Measurements from ENCODE around the gene ARHGEF7.

ARHGEF7 gene

GRCh38 chr13:111111376-111111937, 3.7 kb upstream of the ARHGEF7 start:
- DNase-seq = no peak

- DNase-seq = no peak
Measured at GRCh38 chr13:111112196-111112595, 2.9 kb upstream of the ARHGEF7 start.

- no peak for DNase-seq
Measured at GRCh38 chr13:111114362-111115060, 599 bp upstream of the ARHGEF7 start.

GRCh38 chr13:111115965-111116521, 933 bp downstream of the ARHGEF7 start:
- no peak for DNase-seq

- no peak for DNase-seq
Measured at GRCh38 chr13:111116856-111117255, 1.7 kb downstream of the ARHGEF7 start.

GRCh38 chr13:111117289-111117688, 2.2 kb downstream of the ARHGEF7 start:
- no peak for DNase-seq

GRCh38 chr13:111117961-111118360, 2.9 kb downstream of the ARHGEF7 start:
- DNase-seq = no peak

GRCh38 chr13:111118898-111119607, 3.9 kb downstream of the ARHGEF7 start:
- DNase-seq = no peak

GRCh38 chr13:111119966-111120365, 4.9 kb downstream of the ARHGEF7 start:
- DNase-seq = no peak

GRCh38 chr13:111120422-111120821, 5.3 kb downstream of the ARHGEF7 start:
- no peak for DNase-seq

- DNase-seq = no peak
Measured at GRCh38 chr13:111120913-111121312, 5.8 kb downstream of the ARHGEF7 start.

GRCh38 chr13:111121506-111121905, 6.4 kb downstream of the ARHGEF7 start:
- DNase-seq = no peak

GRCh38 chr13:111122056-111122455, 6.9 kb downstream of the ARHGEF7 start:
- no peak for DNase-seq

- no peak for DNase-seq
Measured at GRCh38 chr13:111122631-111123030, 7.5 kb downstream of the ARHGEF7 start.

- no peak for DNase-seq
Measured at GRCh38 chr13:111123221-111123620, 8.1 kb downstream of the ARHGEF7 start.

GRCh38 chr13:111123649-111124048, 8.5 kb downstream of the ARHGEF7 start:
- no peak for DNase-seq

- no peak for DNase-seq
Measured at GRCh38 chr13:111126509-111126908, 11.4 kb downstream of the ARHGEF7 start.

GRCh38 chr13:111129465-111130115, 14.5 kb downstream of the ARHGEF7 start:
- DNase-seq = no peak

- DNase-seq = no peak
Measured at GRCh38 chr13:111130116-111130508, 15.0 kb downstream of the ARHGEF7 start.

- no peak for DNase-seq
Measured at GRCh38 chr13:111131048-111131447, 15.9 kb downstream of the ARHGEF7 start.

GRCh38 chr13:111131611-111132010, 16.5 kb downstream of the ARHGEF7 start:
- DNase-seq = no peak

- no peak for DNase-seq
Measured at GRCh38 chr13:111132948-111133347, 17.8 kb downstream of the ARHGEF7 start.

GRCh38 chr13:111139452-111139851, 24.3 kb downstream of the ARHGEF7 start:
- DNase-seq = no peak

Data from stimulated activated CD4-positive, alpha-beta T cell treated with anti-CD3 and anti-CD28 coated beads, Interleukin-4, amount 100 ng/mL, for 1 hour (primary cell).